PFSK-1 (cell line): ENCODE data around the gene CYTH1.

ENCODE experiments used
- FOXP2 ChIP-seq: optimal IDR thresholded peaks from 2 replicates; pipeline ENCODE3; 2011; ENCODE audit warnings: borderline replicate concordance, control low read depth, inconsistent platforms; ENCODE audit not compliant: insufficient read depth; ENCODE audit errors: extremely low read length, extremely low read depth
- POLR2AphosphoS5 ChIP-seq: IDR thresholded peaks from 2 replicates; pipeline ENCODE4 v1.6.1; 2012; ENCODE audit warnings: low read depth, mild to moderate bottlenecking, control low read depth, low read length, moderate library complexity
- REST ChIP-seq, 2 experiments: IDR thresholded peaks; 2 replicates each; pipeline versions ENCODE4 v1.6.1 to v1.8.0; 2011 to 2012; ENCODE audit warnings: low read depth in 2 of 2, low read length in 2 of 2, control low read depth in 1 of 2, inconsistent platforms in 1 of 2, mild to moderate bottlenecking in 1 of 2, moderate library complexity in 1 of 2; ENCODE audit not compliant: insufficient read depth in 1 of 2
- SIN3A ChIP-seq: IDR thresholded peaks from 2 replicates; pipeline ENCODE4 v1.6.1; 2012; ENCODE audit warnings: mild to moderate bottlenecking, low read length, moderate library complexity, borderline replicate concordance; ENCODE audit not compliant: insufficient read depth
- TAF1 ChIP-seq: IDR thresholded peaks from 2 replicates; pipeline ENCODE4 v1.6.1; 2012; ENCODE audit warnings: low read length, control low read depth, borderline replicate concordance; ENCODE audit not compliant: insufficient read depth

Gene CYTH1

GRCh38 chr17:78651554-78651953 is 130.5 kb downstream of the CYTH1 start:
- TF ChIP-seq TAF1 = no peak
- no peak for TF ChIP-seq SIN3A
- no peak for TF ChIP-seq POLR2AphosphoS5
- TF ChIP-seq REST (IDR thresholded peaks at IDR 0.05; ENCODE audit: insufficient read depth in 1 of 2, low read depth in 2 of 2, low read length in 2 of 2) = no peak
- no peak for TF ChIP-seq FOXP2

- TF ChIP-seq REST (IDR thresholded peaks at IDR 0.05; ENCODE audit: insufficient read depth in 1 of 2, low read depth in 2 of 2, low read length in 2 of 2) (no peak), SIN3A (no peak), TAF1 (no peak)
Measured at GRCh38 chr17:78650093-78650715, 131.9 kb downstream of the CYTH1 start.

GRCh38 chr17:78648293-78648692 is 133.8 kb downstream of the CYTH1 start:
- TF ChIP-seq SIN3A = no peak
- no peak for TF ChIP-seq TAF1

DNA sequence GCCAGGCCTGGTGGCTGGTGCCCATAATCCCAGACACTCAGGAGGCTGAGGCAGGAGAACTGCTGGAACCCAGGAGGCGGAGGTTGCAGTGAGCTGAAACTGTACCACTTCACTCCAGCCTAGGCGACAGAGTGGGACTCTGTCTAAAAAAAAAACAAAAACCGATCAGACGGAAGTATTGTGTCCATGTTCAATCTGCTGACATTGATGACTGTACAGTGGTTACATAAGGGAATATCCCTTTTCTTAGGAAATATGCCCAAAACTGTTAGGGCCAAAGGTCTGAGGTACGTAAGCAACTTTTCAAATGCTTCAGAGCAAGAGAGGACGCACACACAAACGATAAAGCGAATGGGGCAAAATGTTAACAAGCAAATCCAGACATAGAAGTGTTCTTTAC is 135.0 kb downstream of the CYTH1 start:
- no peak for TF ChIP-seq TAF1

DNA sequence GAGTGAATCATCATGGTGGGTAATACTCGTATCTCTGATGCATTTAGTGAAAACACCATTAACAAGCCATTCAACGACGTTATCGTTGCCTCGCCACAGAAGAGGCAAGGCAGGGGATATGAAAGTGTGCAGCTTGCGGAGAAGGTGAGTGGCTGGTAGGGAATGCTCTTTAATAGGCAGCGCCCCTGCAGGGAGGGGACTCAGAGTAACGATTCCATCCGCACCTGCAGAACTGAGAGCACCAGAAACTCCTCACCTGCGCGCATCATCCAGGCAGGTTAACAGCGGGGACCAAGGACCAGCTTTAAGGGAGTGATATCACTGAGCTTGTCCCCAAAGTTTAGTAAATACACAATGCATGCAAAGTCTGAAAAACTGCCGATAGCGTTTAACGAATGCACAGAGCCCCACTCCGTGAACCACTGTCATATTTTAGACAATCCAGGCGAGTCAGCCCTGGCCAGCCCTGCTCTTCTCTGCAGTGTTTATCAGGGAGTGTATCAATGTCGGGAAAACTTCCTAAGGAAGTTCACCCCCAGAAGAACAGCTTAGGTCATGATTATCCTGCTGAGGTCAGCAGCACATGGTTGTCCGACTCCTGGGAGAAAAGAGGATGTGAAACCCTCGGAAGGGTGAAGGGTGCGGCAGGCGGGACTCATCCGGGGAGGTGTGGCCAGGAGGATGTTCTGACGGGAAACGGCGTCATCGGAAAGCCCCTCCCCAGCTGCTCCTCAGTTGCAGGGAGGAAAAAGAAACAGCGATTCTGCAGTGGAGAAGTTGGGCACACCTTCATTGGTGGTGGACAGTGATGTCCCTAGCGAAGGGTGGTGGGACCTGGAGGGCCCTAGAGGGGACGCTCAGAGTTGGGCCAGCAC is 136.4 kb downstream of the CYTH1 start:
- peak; percentile 59 for TF ChIP-seq FOXP2
- 0 out of 2 replicates have a peak, but pooled peaks have one; percentile 44 for TF ChIP-seq SIN3A
- TF ChIP-seq TAF1 = no peak

- TF ChIP-seq TAF1 (no peak), POLR2AphosphoS5 (no peak), REST (IDR thresholded peaks at IDR 0.05; ENCODE audit: insufficient read depth in 1 of 2, low read depth in 2 of 2, low read length in 2 of 2) (no peak), FOXP2 (no peak), SIN3A (no peak)
Measured at GRCh38 chr17:78644931-78645351, 137.1 kb downstream of the CYTH1 start.

GRCh38 chr17:78644224-78644623 is 137.8 kb downstream of the CYTH1 start:
- TF ChIP-seq SIN3A = no peak
- no peak for TF ChIP-seq REST (IDR thresholded peaks at IDR 0.05; ENCODE audit: insufficient read depth in 1 of 2, low read depth in 2 of 2, low read length in 2 of 2)
- no peak for TF ChIP-seq POLR2AphosphoS5
- TF ChIP-seq FOXP2 = no peak
- TF ChIP-seq TAF1 = no peak
